ENCODE results near the gene PCDHGA8.
"Not testable (repeated sequence)": the region's sequence is repeated elsewhere in the genome, so short reads cannot be mapped to it uniquely, and the experiment has no call there.

PCDHGA8 gene

GRCh38 chr5:141360685-141361084 is 31.7 kb upstream of the PCDHGA8 start:
- no peak overlapping the region for H3K27ac Mint-ChIP-seq
- peaks cover 2% of the 10 kb centered on the region for H3K4me1 Mint-ChIP-seq
- H3K27me3 Mint-ChIP-seq, result peaks cover 75% of the 10 kb centered on the region
- no peak overlapping the region for H3K4me3 Mint-ChIP-seq
- ATAC-seq (no peak), DNase-seq (no peak)
- H3K36me3 Mint-ChIP-seq (ENCODE audit: low read depth), result peaks cover 41% of the 10 kb centered on the region
- H3K9me3 Mint-ChIP-seq, result peaks cover 59% of the 10 kb centered on the region

- Mint-ChIP-seq H3K4me1 (peaks cover 2% of the 10 kb centered on the region), H3K4me3 (no peak overlapping the region), H3K27ac (no peak overlapping the region), H3K36me3 (ENCODE audit: low read depth) (peaks cover 38% of the 10 kb centered on the region), H3K27me3 (peaks cover 71% of the 10 kb centered on the region), H3K9me3 (peaks cover 52% of the 10 kb centered on the region)
- no peak for ATAC-seq
- no peak for DNase-seq
Observed at GRCh38 chr5:141362719-141363118, 29.7 kb upstream of the PCDHGA8 start.

- peaks cover 70% of the 10 kb centered on the region for H3K27me3 Mint-ChIP-seq
- peaks cover 48% of the 10 kb centered on the region for H3K9me3 Mint-ChIP-seq
- DNase-seq (no peak), ATAC-seq (no peak)
- no peak within 1 kb of the TSS for H3K4me3 Mint-ChIP-seq
- peaks cover 2% of the 10 kb centered on the region for H3K4me1 Mint-ChIP-seq
- H3K36me3 Mint-ChIP-seq (ENCODE audit: low read depth), result peaks cover 38% of the 10 kb centered on the region
- no peak within 1 kb of the TSS for H3K27ac Mint-ChIP-seq
Observed at GRCh38 chr5:141363952-141364660, 28.3 kb upstream of the PCDHGA8 start, which contains the start of gene PCDHGA5. TSS of gene PCDHGA5 (plus strand) at chr5:141364162. CDS start at chr5:141364331, 169 bp downstream.

- Mint-ChIP-seq H3K4me3 (no peak overlapping the region), H3K4me1 (peaks cover 2% of the 10 kb centered on the region), H3K36me3 (ENCODE audit: low read depth) (peaks cover 34% of the 10 kb centered on the region), H3K9me3 (peaks cover 49% of the 10 kb centered on the region), H3K27me3 (peaks cover 75% of the 10 kb centered on the region), H3K27ac (no peak overlapping the region)
- DNase-seq (no peak), ATAC-seq (no peak)
Observed at GRCh38 chr5:141366016-141366896, 26.2 kb upstream of the PCDHGA8 start.

GRCh38 chr5:141369994-141370848 is 22.2 kb upstream of the PCDHGA8 start, which contains the start of gene PCDHGB3:
TSS of gene PCDHGB3 (plus strand) at chr5:141370242. CDS start at chr5:141370395, 153 bp downstream.
- H3K27ac Mint-ChIP-seq, result no peak within 1 kb of the TSS
- peaks cover 43% of the 10 kb centered on the region for H3K9me3 Mint-ChIP-seq
- peak; percentile 13 for DNase-seq

GRCh38 chr5:141371572-141372475 is 20.6 kb upstream of the PCDHGA8 start:
- Mint-ChIP-seq H3K9me3 (peaks cover 45% of the 10 kb centered on the region), H3K4me1 (peaks cover 2% of the 10 kb centered on the region), H3K36me3 (ENCODE audit: low read depth) (peaks cover 30% of the 10 kb centered on the region), H3K27ac (no peak overlapping the region), H3K27me3 (peaks cover 70% of the 10 kb centered on the region), H3K4me3 (no peak overlapping the region)
- no peak for ATAC-seq
- DNase-seq, result no peak

More at GRCh38 chr5:141369994-141370848, 22.2 kb upstream of the PCDHGA8 start, which contains the start of gene PCDHGB3:
- H3K4me1 Mint-ChIP-seq, result peaks cover 2% of the 10 kb centered on the region
- H3K4me3 Mint-ChIP-seq, result peak within 1 kb of the TSS; percentile 62
- H3K27me3 Mint-ChIP-seq, result peaks cover 74% of the 10 kb centered on the region
- peaks cover 32% of the 10 kb centered on the region for H3K36me3 Mint-ChIP-seq (ENCODE audit: low read depth)
- ATAC-seq, result peak; percentile 43

GRCh38 chr5:141373673-141374317 is 18.6 kb upstream of the PCDHGA8 start, which contains the start of gene PCDHGA6:
TSS of gene PCDHGA6 (plus strand) at chr5:141373891. CDS start at chr5:141374084, 193 bp downstream.
- Mint-ChIP-seq H3K27ac (no peak within 1 kb of the TSS), H3K9me3 (peaks cover 48% of the 10 kb centered on the region), H3K36me3 (ENCODE audit: low read depth) (peaks cover 33% of the 10 kb centered on the region), H3K4me1 (peaks cover 2% of the 10 kb centered on the region), H3K4me3 (no peak within 1 kb of the TSS), H3K27me3 (peaks cover 65% of the 10 kb centered on the region)
- no peak for ATAC-seq
- DNase-seq, result no peak

- DNase-seq (no peak), ATAC-seq (no peak)
- Mint-ChIP-seq H3K27ac (no peak overlapping the region), H3K4me3 (no peak overlapping the region), H3K27me3 (peaks cover 66% of the 10 kb centered on the region), H3K4me1 (peaks cover 2% of the 10 kb centered on the region), H3K36me3 (ENCODE audit: low read depth) (peaks cover 33% of the 10 kb centered on the region), H3K9me3 (peaks cover 53% of the 10 kb centered on the region)
Observed at GRCh38 chr5:141374627-141375026, 17.8 kb upstream of the PCDHGA8 start.

- H3K36me3 Mint-ChIP-seq (ENCODE audit: low read depth), result peaks cover 33% of the 10 kb centered on the region
- DNase-seq, H3K4me1 Mint-ChIP-seq, ATAC-seq, H3K4me3 Mint-ChIP-seq, H3K27ac Mint-ChIP-seq: not testable (repeated sequence)
- H3K27me3 Mint-ChIP-seq, result peaks cover 63% of the 10 kb centered on the region
- peaks cover 52% of the 10 kb centered on the region for H3K9me3 Mint-ChIP-seq
Observed at GRCh38 chr5:141375444-141376155, 16.8 kb upstream of the PCDHGA8 start.

- no peak for ATAC-seq
Observed at GRCh38 chr5:141382469-141383294, 9.8 kb upstream of the PCDHGA8 start, which contains the start of gene PCDHGA7. TSS of gene PCDHGA7 (plus strand) at chr5:141382742. CDS start at chr5:141382900, 158 bp downstream.

GRCh38 chr5:141383345-141383744 is 9.1 kb upstream of the PCDHGA8 start:
- H3K9me3 Mint-ChIP-seq, result peaks cover 55% of the 10 kb centered on the region
- H3K4me3 Mint-ChIP-seq, result no peak overlapping the region
- H3K27me3 Mint-ChIP-seq, result peaks cover 72% of the 10 kb centered on the region
- no peaks in the 10 kb centered on the region for H3K4me1 Mint-ChIP-seq
- DNase-seq (no peak), ATAC-seq (no peak)
- H3K27ac Mint-ChIP-seq, result no peak overlapping the region
- H3K36me3 Mint-ChIP-seq (ENCODE audit: low read depth), result peaks cover 20% of the 10 kb centered on the region

More at GRCh38 chr5:141382469-141383294, 9.8 kb upstream of the PCDHGA8 start, which contains the start of gene PCDHGA7:
- H3K36me3 Mint-ChIP-seq (ENCODE audit: low read depth), result peaks cover 18% of the 10 kb centered on the region
- peaks cover 69% of the 10 kb centered on the region for H3K27me3 Mint-ChIP-seq
- peak within 1 kb of the TSS; percentile 55 for H3K4me3 Mint-ChIP-seq
- H3K27ac Mint-ChIP-seq, result no peak within 1 kb of the TSS
- peaks cover 54% of the 10 kb centered on the region for H3K9me3 Mint-ChIP-seq
- no peaks in the 10 kb centered on the region for H3K4me1 Mint-ChIP-seq
- no peak for DNase-seq
